Calu3 (cell line): ENCODE results near the gene CCL13. TPM values are rescaled to one million over a fixed set of nuclear protein-coding genes. Genes with fewer than 3 reads are reported as not detected.

Experiments
- BruUV-seq: library from RNA; stranded (reverse); fragments of 400-500 nt; replicated peaks from 2 replicates; lab custom pipeline; 2021; lab: Mats Ljungman, UMichigan
- CTCF ChIA-PET: fragments of 300-600 bp; sonication (Branson Sonifier 250); formaldehyde crosslinking; loops from one replicate; lab custom pipeline; 2022; ENCODE audit warnings: antibody characterized with exemption; lab: Charles Lee
- DNase-seq: peaks from one replicate; pipeline ENCODE4 v3.0.0; 2022
- H3K27ac Mint-ChIP-seq: one replicate; pipeline ENCODE4 v1.8.0; 2022; ENCODE audit warnings: mixed read lengths; ENCODE audit not compliant: unreplicated experiment
- H3K27me3 Mint-ChIP-seq: one replicate; pipeline ENCODE4 v1.8.0; 2022; ENCODE audit warnings: mixed read lengths; ENCODE audit not compliant: unreplicated experiment
- H3K36me3 Mint-ChIP-seq: one replicate; pipeline ENCODE4 v1.8.0; 2022; ENCODE audit warnings: mild to moderate bottlenecking, moderate library complexity, mixed read lengths; ENCODE audit not compliant: insufficient read depth, unreplicated experiment
- H3K4me1 Mint-ChIP-seq: one replicate; pipeline ENCODE4 v1.8.0; 2022; ENCODE audit warnings: mild to moderate bottlenecking, low read depth, mixed read lengths; ENCODE audit not compliant: unreplicated experiment
- H3K4me3 Mint-ChIP-seq: one replicate; pipeline ENCODE4 v1.8.0; 2022; ENCODE audit warnings: mild to moderate bottlenecking, low read depth, moderate library complexity, mixed read lengths; ENCODE audit not compliant: unreplicated experiment
- H3K9me3 Mint-ChIP-seq: one replicate; pipeline ENCODE4 v1.8.0; 2022; ENCODE audit warnings: low read depth, mixed read lengths; ENCODE audit not compliant: unreplicated experiment
- CTCF ChIP-seq: fragments of 200-600 bp; IDR thresholded peaks from one replicate; pipeline ENCODE4 v1.8.0; 2022; ENCODE audit warnings: antibody characterized with exemption; ENCODE audit not compliant: unreplicated experiment
- intact Hi-C: fragments of 100-400 bp; cut with micrococcal nuclease; formaldehyde crosslinking; loops from one replicate; pipeline ENCODE4 v1.10.0; 2022; ENCODE audit not compliant: unreplicated experiment
- total RNA-seq: library from RNA; stranded (reverse); gene quantifications from 2 replicates; pipeline ENCODE4 v1.2.3, GENCODE V29; 2022

Gene CCL13
- total RNA-seq, 1 experiment from 2014 or later = not detected

DNA sequence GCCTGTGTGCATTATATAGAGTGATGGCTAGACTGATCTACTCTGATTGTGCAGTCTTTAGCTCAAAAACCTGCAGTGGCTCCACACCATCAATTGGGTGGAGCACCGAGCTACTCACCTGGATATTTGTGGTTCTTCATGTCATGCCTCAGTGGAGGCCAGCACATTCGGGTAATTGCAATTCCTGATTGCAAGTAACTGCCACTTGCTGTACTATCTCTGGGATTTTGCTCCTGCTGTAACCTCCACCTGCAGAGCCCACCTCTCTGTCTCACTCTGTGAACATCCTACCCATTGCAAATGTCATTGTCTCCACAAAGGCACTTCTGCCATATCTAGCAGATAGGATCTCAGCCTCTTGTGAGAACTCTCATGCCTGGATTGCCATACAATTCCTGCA, 8.5 kb downstream of the CCL13 start:
- Mint-ChIP-seq H3K4me3 (no peak overlapping the region), H3K9me3 (no peaks in the 10 kb centered on the region), H3K4me1 (no peaks in the 10 kb centered on the region), H3K27ac (no peak overlapping the region), H3K36me3 (no peaks in the 10 kb centered on the region), H3K27me3 (peaks cover 52% of the 10 kb centered on the region)
- no peak for TF ChIP-seq CTCF
- no TSS peak for BruUV-seq
- intact Hi-C loops = loop anchor here (5.0 kb wide), 1 partner anchor 282 kb away; no protein-coding TSS in a partner anchor
- DNase-seq = no peak
- CTCF ChIA-PET = no interaction called here

DNA sequence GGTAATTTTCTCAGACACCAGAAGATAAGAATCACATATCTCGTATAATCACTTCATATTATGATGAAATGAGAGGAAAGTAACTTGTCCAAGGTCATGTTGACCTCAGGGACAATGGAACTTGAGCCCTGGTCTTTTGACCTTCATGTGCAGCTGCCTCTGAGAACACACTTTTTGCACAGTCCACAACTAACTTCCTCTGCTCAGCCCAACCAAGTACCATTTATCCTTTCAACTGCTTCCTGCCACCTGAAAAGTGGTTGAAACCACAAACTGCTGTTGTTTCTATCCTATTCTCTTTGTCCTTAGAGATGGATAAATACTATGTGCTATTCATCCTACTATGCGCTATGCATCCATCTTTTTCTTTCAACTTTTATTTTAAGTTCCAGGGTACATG, 9.1 kb downstream of the CCL13 start:
- no peak overlapping the region for H3K4me3 Mint-ChIP-seq
- no peaks in the 10 kb centered on the region for H3K4me1 Mint-ChIP-seq
- no peaks in the 10 kb centered on the region for H3K36me3 Mint-ChIP-seq
- H3K27ac Mint-ChIP-seq = no peak overlapping the region
- TF ChIP-seq CTCF = no peak
- no TSS peak for BruUV-seq
- CTCF ChIA-PET = interaction anchor here (0.6 kb wide), 1 partner anchor 1674 kb away, joined by 7 read pairs; no protein-coding TSS in a partner anchor
- peaks cover 51% of the 10 kb centered on the region for H3K27me3 Mint-ChIP-seq
- no peak for DNase-seq
- no peaks in the 10 kb centered on the region for H3K9me3 Mint-ChIP-seq
- intact Hi-C loops = no loop called here

DNA sequence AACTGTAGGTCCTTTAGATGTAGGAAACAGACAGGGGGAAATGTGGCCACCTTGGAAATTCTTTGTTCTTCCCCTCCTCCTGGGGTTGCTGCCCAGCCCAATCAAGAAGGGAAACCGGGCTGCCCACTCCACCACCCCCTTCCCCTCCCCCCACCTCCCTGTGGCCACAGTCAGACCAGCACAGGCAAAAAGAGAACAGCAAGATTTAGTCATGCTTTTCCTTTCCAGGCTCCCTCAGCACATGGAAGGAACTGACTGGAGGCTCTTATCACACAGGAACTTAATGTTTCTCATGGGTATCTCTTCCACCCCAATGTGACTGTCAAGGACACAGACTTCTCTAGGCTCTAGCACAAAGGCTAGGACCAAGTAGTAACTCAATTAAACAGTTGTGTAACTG, 9.7 kb downstream of the CCL13 start:
- H3K27me3 Mint-ChIP-seq = peaks cover 51% of the 10 kb centered on the region
- H3K36me3 Mint-ChIP-seq = no peaks in the 10 kb centered on the region
- no peaks in the 10 kb centered on the region for H3K4me1 Mint-ChIP-seq

DNA sequence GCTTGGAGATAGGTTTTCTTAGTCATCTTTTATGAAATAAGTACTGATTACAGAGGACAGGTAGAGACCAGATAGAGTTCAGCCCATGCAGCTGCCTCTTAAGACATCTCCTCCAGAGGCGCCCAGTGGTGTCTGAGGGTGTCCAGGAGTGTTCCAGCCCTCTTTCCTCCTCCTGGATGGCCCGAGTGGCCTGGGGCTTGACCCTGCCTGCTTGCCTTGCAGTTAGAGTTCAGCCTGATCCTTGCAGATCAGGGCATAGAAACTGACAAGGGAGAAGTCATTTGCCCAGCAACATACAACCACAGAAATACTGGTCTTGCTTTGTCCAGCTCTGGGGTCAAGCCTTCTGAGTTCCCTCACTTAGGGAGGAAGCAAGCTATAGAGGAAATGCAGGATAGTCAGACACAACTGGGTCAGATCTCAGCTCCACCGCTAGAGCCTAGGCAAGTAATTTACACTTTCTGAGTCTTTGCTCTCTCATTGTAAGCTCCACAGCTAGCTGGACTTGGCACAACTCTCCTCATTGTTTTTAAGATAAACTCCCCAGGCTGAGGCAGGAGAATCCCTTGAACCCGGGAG, 10.3 kb downstream of the CCL13 start:
- no peak overlapping the region for H3K27ac Mint-ChIP-seq
- no peak for TF ChIP-seq CTCF

More for the DNA sequence above, 9.7 kb downstream of the CCL13 start:
- no peaks in the 10 kb centered on the region for H3K9me3 Mint-ChIP-seq
- CTCF ChIA-PET = no interaction called here
- H3K27ac Mint-ChIP-seq = no peak overlapping the region
- no peak for DNase-seq
- intact Hi-C loops = no loop called here
- no peak overlapping the region for H3K4me3 Mint-ChIP-seq
- BruUV-seq = no TSS peak
- TF ChIP-seq CTCF = no peak

More for the DNA sequence above, 10.3 kb downstream of the CCL13 start:
- no TSS peak for BruUV-seq
- intact Hi-C loops = no loop called here
- Mint-ChIP-seq H3K9me3 (no peaks in the 10 kb centered on the region), H3K4me3 (no peak overlapping the region), H3K36me3 (no peaks in the 10 kb centered on the region), H3K27me3 (peaks cover 48% of the 10 kb centered on the region), H3K4me1 (no peaks in the 10 kb centered on the region)
- CTCF ChIA-PET = no interaction called here
- DNase-seq = no peak
